DMS53 treated with DMSO at 0.1 percent for 48 hours (cell line): ENCODE measurements around the gene FAM114A2.
A peak's percentile ranks its signal among the peaks of the same experiment; 100 is the strongest.
"Not testable (repeated sequence)": the region's sequence is repeated elsewhere in the genome, so short reads cannot be mapped to it uniquely, and the experiment has no call there.

Source experiments
- DNase-seq: peaks from one replicate; lab custom pipeline; 2025; ENCODE audit not compliant: unreplicated experiment; lab: John Stamatoyannopoulos, UW

The FAM114A2 gene

GRCh38 chr5:154049636-154050035, 10.9 kb upstream of the FAM114A2 start:
- no peak for DNase-seq

- DNase-seq, result no peak
Measured at GRCh38 chr5:154047324-154047723, 8.6 kb upstream of the FAM114A2 start.

GRCh38 chr5:154046486-154046885, 7.8 kb upstream of the FAM114A2 start:
- DNase-seq, result no peak

GRCh38 chr5:154044581-154044980, 5.9 kb upstream of the FAM114A2 start:
- DNase-seq, result no peak

GRCh38 chr5:154044099-154044498, 5.4 kb upstream of the FAM114A2 start:
- no peak for DNase-seq

- DNase-seq, result no peak
Measured at GRCh38 chr5:154042766-154043165, 4.1 kb upstream of the FAM114A2 start.

GRCh38 chr5:154039458-154039829, 734 bp upstream of the FAM114A2 start:
- no peak for DNase-seq

GRCh38 chr5:154038261-154038706, 426 bp downstream of the FAM114A2 start:
- DNase-seq, result peak; percentile 25

GRCh38 chr5:154034944-154035343, 3.8 kb downstream of the FAM114A2 start:
- no peak for DNase-seq

GRCh38 chr5:154031937-154032489, 6.7 kb downstream of the FAM114A2 start:
- DNase-seq, result no peak

- DNase-seq, result no peak
Measured at GRCh38 chr5:154025951-154026350, 12.8 kb downstream of the FAM114A2 start.

- not testable (repeated sequence) for DNase-seq
Measured at GRCh38 chr5:154018919-154019318, 19.8 kb downstream of the FAM114A2 start.

- DNase-seq, result no peak
Measured at GRCh38 chr5:154015071-154015693, 23.5 kb downstream of the FAM114A2 start.

GRCh38 chr5:154010660-154011059, 28.1 kb downstream of the FAM114A2 start:
- no peak for DNase-seq

GRCh38 chr5:154005648-154006047, 33.1 kb downstream of the FAM114A2 start:
- no peak for DNase-seq

- no peak for DNase-seq
Measured at GRCh38 chr5:154002511-154003020, 36.1 kb downstream of the FAM114A2 start.

GRCh38 chr5:154002093-154002492, 36.6 kb downstream of the FAM114A2 start:
- DNase-seq, result no peak

GRCh38 chr5:154000703-154001102, 38.0 kb downstream of the FAM114A2 start:
- no peak for DNase-seq

GRCh38 chr5:153999995-154000394, 38.7 kb downstream of the FAM114A2 start:
- no peak for DNase-seq

GRCh38 chr5:153998768-153999167, 39.9 kb downstream of the FAM114A2 start:
- no peak for DNase-seq

- no peak for DNase-seq
Measured at GRCh38 chr5:153998010-153998409, 40.7 kb downstream of the FAM114A2 start.

GRCh38 chr5:153991168-153991567, 47.5 kb downstream of the FAM114A2 start:
- DNase-seq, result no peak

GRCh38 chr5:153988510-153988909, 50.2 kb downstream of the FAM114A2 start:
- no peak for DNase-seq
